ENCODE data around the gene PID1. TPM values are rescaled to one million over a fixed set of nuclear protein-coding genes. Genes with fewer than 3 reads are reported as not detected.
A peak's percentile ranks its signal among the peaks of the same experiment; 100 is the strongest.

PID1 gene
- total RNA-seq, 6 experiments from 2014 or later: 28.5 to 95.4 (median 65.3) TPM

DNA sequence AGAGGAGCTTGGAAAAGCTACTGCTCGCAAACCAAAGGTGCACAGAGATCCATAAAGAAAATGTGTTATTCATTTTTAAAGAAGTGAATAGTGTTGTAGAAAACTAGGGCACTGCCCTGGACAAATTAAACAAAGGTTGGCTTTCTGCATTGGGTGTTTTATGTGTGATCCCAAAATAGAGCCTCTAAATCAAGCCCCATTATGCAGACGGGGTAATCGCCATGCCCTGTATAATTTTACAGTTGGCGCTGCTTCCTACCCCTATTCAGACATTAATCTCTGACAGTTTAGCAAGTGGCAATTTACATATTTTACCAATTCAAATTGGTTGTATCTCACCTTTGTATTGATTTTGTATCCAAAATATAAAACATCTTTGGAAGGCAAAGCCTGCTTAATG, 109.1 kb downstream of the PID1 start:
- intact Hi-C loops (cut with DNase I): no loop called here
- TF ChIP-seq POLR2A (IDR thresholded peaks at IDR 0.05): no peak
- TF ChIP-seq, protein P1, sequence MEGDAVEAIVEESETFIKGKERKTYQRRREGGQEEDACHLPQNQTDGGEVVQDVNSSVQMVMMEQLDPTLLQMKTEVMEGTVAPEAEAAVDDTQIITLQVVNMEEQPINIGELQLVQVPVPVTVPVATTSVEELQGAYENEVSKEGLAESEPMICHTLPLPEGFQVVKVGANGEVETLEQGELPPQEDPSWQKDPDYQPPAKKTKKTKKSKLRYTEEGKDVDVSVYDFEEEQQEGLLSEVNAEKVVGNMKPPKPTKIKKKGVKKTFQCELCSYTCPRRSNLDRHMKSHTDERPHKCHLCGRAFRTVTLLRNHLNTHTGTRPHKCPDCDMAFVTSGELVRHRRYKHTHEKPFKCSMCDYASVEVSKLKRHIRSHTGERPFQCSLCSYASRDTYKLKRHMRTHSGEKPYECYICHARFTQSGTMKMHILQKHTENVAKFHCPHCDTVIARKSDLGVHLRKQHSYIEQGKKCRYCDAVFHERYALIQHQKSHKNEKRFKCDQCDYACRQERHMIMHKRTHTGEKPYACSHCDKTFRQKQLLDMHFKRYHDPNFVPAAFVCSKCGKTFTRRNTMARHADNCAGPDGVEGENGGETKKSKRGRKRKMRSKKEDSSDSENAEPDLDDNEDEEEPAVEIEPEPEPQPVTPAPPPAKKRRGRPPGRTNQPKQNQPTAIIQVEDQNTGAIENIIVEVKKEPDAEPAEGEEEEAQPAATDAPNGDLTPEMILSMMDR (IDR thresholded peaks at IDR 0.05): no peak

DNA sequence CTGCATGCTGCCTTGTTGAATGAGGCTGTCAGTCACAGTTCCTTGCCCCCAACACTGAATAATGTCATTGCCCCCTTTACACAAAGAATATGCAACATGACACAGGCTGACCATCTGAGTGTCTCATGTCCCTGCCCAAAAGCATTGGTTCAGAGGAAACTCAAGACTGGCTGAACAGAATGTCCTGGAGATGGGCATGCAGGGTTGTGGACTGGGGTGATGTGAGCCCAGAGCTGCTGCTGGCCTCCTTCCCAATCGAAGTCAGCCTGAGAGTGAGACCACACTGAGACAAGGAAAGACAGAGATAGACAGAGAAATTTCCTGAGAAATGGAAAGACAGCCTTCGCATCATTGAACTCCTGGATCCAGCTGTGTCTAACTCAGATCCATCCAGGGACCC, 110.1 kb downstream of the PID1 start:
- intact Hi-C loops (cut with DNase I): no loop called here
- DNase-seq (no peak), ATAC-seq (peak in 2 of 4 donors; percentile 3 to 5)
- H3K27ac ChIP-seq: peak overlapping the region; percentile 23 to 83 (median 80)
- WGBS (ENCODE audit: insufficient coverage, low coverage, low lambda C conversion rate, missing lambda C conversion rate): 10% methylated on average over 1 of the region's 2 CpGs
- peaks cover 0 to 58% (median 26%) of the 10 kb centered on the region in 4 donors for H3K4me1 ChIP-seq
- no peaks in the 10 kb centered on the region for H3K36me3 ChIP-seq
- no peak overlapping the region for H3K4me3 ChIP-seq
- H3K27me3 ChIP-seq: no peaks in the 10 kb centered on the region
- TF ChIP-seq, protein P1 (IDR thresholded peaks at IDR 0.05): no peak
- TF ChIP-seq POLR2A (IDR thresholded peaks at IDR 0.05): no peak
- H3K9me3 ChIP-seq: no peaks in the 10 kb centered on the region

More for the DNA sequence above, 109.1 kb downstream of the PID1 start:
- no peak for DNase-seq
- Histone ChIP-seq H3K27ac (peak overlapping the region in 2 of 3 donors; percentile 54 to 83), H3K36me3 (no peaks in the 10 kb centered on the region), H3K27me3 (no peaks in the 10 kb centered on the region), H3K4me1 (peaks cover 0 to 69% (median 26%) of the 10 kb centered on the region in 4 donors), H3K9me3 (no peaks in the 10 kb centered on the region), H3K4me3 (no peak overlapping the region)
- 57% methylated on average over 4 of the region's 4 CpGs for WGBS (ENCODE audit: insufficient coverage, low coverage, low lambda C conversion rate, missing lambda C conversion rate)
- ATAC-seq: no peak

DNA sequence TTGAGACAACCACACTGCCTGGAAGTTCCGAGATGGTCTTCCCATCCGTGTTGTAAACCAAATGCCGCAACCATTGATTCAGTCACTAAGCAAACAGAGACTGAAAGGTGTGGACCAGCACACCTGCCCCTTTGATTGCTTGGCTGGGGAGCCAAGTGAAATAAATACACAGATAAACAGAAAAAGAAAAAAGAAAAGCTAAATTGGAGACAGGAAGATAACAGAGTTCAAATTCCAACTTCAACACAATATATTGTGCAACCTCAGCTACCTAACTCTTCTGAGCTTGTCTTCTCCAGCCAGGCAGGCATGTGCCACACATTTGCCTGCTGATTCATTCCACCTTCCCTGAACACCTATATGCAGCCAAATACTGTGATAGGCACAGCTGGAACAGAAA, 110.9 kb downstream of the PID1 start:
- intact Hi-C loops (cut with DNase I): no loop called here
- ATAC-seq: peak; percentile 75 to 89 (median 82)
- peak overlapping the region; percentile 65 to 89 (median 86) for H3K27ac ChIP-seq
- DNase-seq: peak; percentile 59 to 86 (median 81)
- no peak overlapping the region for H3K4me3 ChIP-seq
- H3K36me3 ChIP-seq: no peaks in the 10 kb centered on the region
- WGBS (ENCODE audit: insufficient coverage, low coverage, low lambda C conversion rate, missing lambda C conversion rate): 10% methylated on average over 3 of the region's 3 CpGs
- no peak for TF ChIP-seq POLR2A (IDR thresholded peaks at IDR 0.05)
- TF ChIP-seq, protein P1 (IDR thresholded peaks at IDR 0.05): no peak
- no peaks in the 10 kb centered on the region for H3K9me3 ChIP-seq
- peaks cover 0 to 52% (median 26%) of the 10 kb centered on the region in 4 donors for H3K4me1 ChIP-seq
- no peaks in the 10 kb centered on the region for H3K27me3 ChIP-seq

DNA sequence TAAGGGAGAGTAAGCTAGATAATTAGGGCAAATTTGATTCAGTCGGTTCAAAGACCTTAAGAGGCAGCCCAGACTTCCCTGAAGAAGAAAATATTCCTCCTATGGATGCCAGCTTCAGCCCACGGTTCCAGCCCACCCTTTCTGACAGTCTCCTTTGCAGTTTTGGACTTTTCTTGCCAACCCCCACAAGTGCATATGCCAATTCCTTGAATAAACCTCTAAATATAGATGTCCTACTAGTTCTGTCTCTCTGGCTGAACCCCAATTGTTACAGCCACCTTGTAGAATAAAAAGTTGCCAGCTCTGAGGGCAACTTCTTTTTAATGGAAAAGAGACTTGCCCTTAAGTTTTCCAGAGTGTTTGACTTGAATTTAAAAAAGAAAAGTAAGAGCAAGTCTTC, 111.7 kb downstream of the PID1 start:
- Histone ChIP-seq H3K27ac (peak overlapping the region; percentile 65 to 89 (median 86)), H3K4me1 (peaks cover 0 to 52% (median 23%) of the 10 kb centered on the region in 4 donors), H3K27me3 (no peaks in the 10 kb centered on the region), H3K9me3 (no peaks in the 10 kb centered on the region), H3K36me3 (peaks cover 0 to 3% (median 0%) of the 10 kb centered on the region in 4 donors), H3K4me3 (no peak overlapping the region)
- DNase-seq: no peak
- intact Hi-C loops (cut with DNase I): no loop called here
- 75% methylated on average over 2 of the region's 2 CpGs for WGBS (ENCODE audit: insufficient coverage, low coverage, low lambda C conversion rate, missing lambda C conversion rate)
- no peak for ATAC-seq
- no peak for TF ChIP-seq POLR2A (IDR thresholded peaks at IDR 0.05)
- TF ChIP-seq, protein P1 (IDR thresholded peaks at IDR 0.05): no peak

Data from right lobe of liver (tissue), 6 donors.